SU-DHL-6 (cell line): ENCODE data around the gene SCML1.

Experiments
- CTCF ChIP-seq: fragments of 200-600 bp; sonication (generic); IDR thresholded peaks from one replicate; pipeline ENCODE4 v1.5.1; 2017; ENCODE audit warnings: antibody characterized with exemption, mild to moderate bottlenecking, low read length, moderate library complexity; ENCODE audit not compliant: insufficient read depth, poor library complexity, severe bottlenecking
- EZH2phosphoT487 ChIP-seq: fragments of 200-600 bp; sonication (generic), shearing (Covaris generic); conservative IDR thresholded peaks from 2 replicates; pipeline ENCODE4 v1.6.1; 2018; ENCODE audit warnings: mild to moderate bottlenecking, antibody characterized with exemption, low read length, moderate library complexity, mixed read lengths

- TF ChIP-seq CTCF = no peak
- TF ChIP-seq EZH2phosphoT487 = no peak
Observed at GRCh38 chrX:17744896-17745523, 7.7 kb downstream of the SCML1 start.
